H1 (cell line): Measurements from ENCODE around the gene BTBD3.

Source experiments
- CEBPB ChIP-seq: IDR thresholded peaks from 2 replicates; pipeline ENCODE4 v1.6.1; 2012; ENCODE audit warnings: low read depth, low read length
- GABPA ChIP-seq: IDR thresholded peaks from 2 replicates; pipeline ENCODE4 v1.6.1; 2011; ENCODE audit warnings: mild to moderate bottlenecking, low read length, moderate library complexity, borderline replicate concordance; ENCODE audit not compliant: insufficient read depth
- PHF8 ChIP-seq: fragments of 200-600 bp; sonication (generic); conservative IDR thresholded peaks from 2 replicates; pipeline ENCODE4 v1.7.1; 2012; ENCODE audit warnings: low read depth, mild to moderate bottlenecking, inconsistent platforms, low read length, moderate library complexity
- POLR2A ChIP-seq, 2 experiments: IDR thresholded peaks; 1 replicate in 1 of 2; 2 replicates in 1 of 2; pipeline ENCODE4 v1.6.1; 2011; ENCODE audit warnings: low read depth in 2 of 2, low read length in 2 of 2, mild to moderate bottlenecking in 2 of 2; ENCODE audit errors: control extremely low read depth in 1 of 2
- POLR2AphosphoS5 ChIP-seq: IDR thresholded peaks from 2 replicates; pipeline ENCODE4 v1.6.1; 2011; ENCODE audit warnings: low read depth, low read length
- RFX5 ChIP-seq: IDR thresholded peaks from 2 replicates; pipeline ENCODE4 v1.6.1; 2011; ENCODE audit warnings: low read depth, low read length, improper control_type of control experiment, borderline replicate concordance
- TAF1 ChIP-seq: IDR thresholded peaks from 2 replicates; pipeline ENCODE4 v1.6.1; 2011; ENCODE audit warnings: mild to moderate bottlenecking, low read depth, low read length
- TAF7 ChIP-seq: optimal IDR thresholded peaks from 2 replicates; pipeline ENCODE3; 2011; ENCODE audit warnings: low read depth, mild to moderate bottlenecking, inconsistent platforms, low read length, moderate library complexity, borderline replicate concordance
- ZNF274 ChIP-seq: IDR thresholded peaks from 2 replicates; pipeline ENCODE4 v1.7.0; 2012; ENCODE audit warnings: low read length, borderline replicate concordance; ENCODE audit errors: extremely low read depth
- TF ChIP-seq, protein P1 (sequence below), 3 experiments: IDR thresholded peaks; 1 replicate in 2 of 3; 2 replicates in 1 of 3; pipeline versions ENCODE4 v1.5.1 to v1.6.1; 2011; ENCODE audit warnings: low read length in 3 of 3, mild to moderate bottlenecking in 3 of 3, inconsistent platforms in 2 of 3, low read depth in 1 of 3, moderate library complexity in 1 of 3; ENCODE audit not compliant: insufficient read depth in 1 of 3; ENCODE audit errors: control extremely low read depth in 1 of 3
- TF ChIP-seq, protein P2 (sequence below): IDR thresholded peaks from 2 replicates; pipeline ENCODE4 v1.6.1; 2011; ENCODE audit warnings: low read depth, mild to moderate bottlenecking, low read length; ENCODE audit not compliant: insufficient read depth

DNA sequence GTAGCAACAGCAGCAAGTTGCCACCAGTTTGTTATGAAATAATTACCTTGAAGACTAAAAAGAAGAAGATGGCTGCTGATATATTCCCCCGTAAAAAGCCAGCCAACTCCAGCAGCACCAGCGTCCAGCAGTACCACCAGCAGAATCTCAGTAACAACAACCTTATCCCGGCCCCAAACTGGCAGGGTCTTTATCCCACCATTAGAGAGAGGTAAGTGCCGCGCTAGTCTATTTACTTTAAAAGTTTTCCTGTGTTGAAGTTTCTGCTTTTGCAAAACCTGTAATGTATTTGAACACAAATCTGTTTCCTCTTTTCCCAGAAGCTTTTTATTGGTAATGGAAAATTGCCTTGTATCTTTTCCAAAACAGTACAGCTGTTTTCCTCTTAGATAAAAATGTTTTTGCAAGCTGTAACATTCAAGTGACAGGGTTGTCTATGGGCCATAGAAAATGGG, 725 bp downstream of the BTBD3 start:
- TF ChIP-seq, protein P1, sequence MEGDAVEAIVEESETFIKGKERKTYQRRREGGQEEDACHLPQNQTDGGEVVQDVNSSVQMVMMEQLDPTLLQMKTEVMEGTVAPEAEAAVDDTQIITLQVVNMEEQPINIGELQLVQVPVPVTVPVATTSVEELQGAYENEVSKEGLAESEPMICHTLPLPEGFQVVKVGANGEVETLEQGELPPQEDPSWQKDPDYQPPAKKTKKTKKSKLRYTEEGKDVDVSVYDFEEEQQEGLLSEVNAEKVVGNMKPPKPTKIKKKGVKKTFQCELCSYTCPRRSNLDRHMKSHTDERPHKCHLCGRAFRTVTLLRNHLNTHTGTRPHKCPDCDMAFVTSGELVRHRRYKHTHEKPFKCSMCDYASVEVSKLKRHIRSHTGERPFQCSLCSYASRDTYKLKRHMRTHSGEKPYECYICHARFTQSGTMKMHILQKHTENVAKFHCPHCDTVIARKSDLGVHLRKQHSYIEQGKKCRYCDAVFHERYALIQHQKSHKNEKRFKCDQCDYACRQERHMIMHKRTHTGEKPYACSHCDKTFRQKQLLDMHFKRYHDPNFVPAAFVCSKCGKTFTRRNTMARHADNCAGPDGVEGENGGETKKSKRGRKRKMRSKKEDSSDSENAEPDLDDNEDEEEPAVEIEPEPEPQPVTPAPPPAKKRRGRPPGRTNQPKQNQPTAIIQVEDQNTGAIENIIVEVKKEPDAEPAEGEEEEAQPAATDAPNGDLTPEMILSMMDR (IDR thresholded peaks at IDR 0.05; ENCODE audit: control extremely low read depth in 1 of 3, insufficient read depth in 1 of 3, low read depth in 1 of 3, low read length in 3 of 3): no peak
- TF ChIP-seq POLR2A (IDR thresholded peaks at IDR 0.05; ENCODE audit: control extremely low read depth in 1 of 2, low read depth in 2 of 2, low read length in 2 of 2) (no peak), CEBPB (no peak), POLR2AphosphoS5 (no peak), TAF7 (no peak), TAF1 (no peak), RFX5 (no peak), ZNF274 (no peak), PHF8 (no peak), GABPA (no peak)
- TF ChIP-seq, protein P2, sequence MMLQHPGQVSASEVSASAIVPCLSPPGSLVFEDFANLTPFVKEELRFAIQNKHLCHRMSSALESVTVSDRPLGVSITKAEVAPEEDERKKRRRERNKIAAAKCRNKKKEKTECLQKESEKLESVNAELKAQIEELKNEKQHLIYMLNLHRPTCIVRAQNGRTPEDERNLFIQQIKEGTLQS: no peak
